Ectodermal cell (in vitro differentiated cells): ENCODE data around the gene ABCA2.
"Not testable (repeated sequence)": the region's sequence is repeated elsewhere in the genome, so short reads cannot be mapped to it uniquely, and the experiment has no call there.

Experiments used
- H3K27ac ChIP-seq: 2 replicates; pipeline ENCODE4 v1.7.0; 2013; ENCODE audit warnings: mild to moderate bottlenecking, low read depth, low read length; ENCODE audit not compliant: insufficient read depth, poor library complexity, severe bottlenecking
- H3K27me3 ChIP-seq: 2 replicates; pipeline ENCODE4 v1.7.0; 2013; ENCODE audit warnings: mild to moderate bottlenecking, low read length; ENCODE audit not compliant: insufficient read depth, control insufficient read depth, poor library complexity, severe bottlenecking
- H3K36me3 ChIP-seq: one replicate; pipeline ENCODE4 v1.7.0; 2013; ENCODE audit warnings: low read length; ENCODE audit not compliant: control insufficient read depth, insufficient read depth
- H3K4me1 ChIP-seq: one replicate; pipeline ENCODE4 v1.7.0; 2013; ENCODE audit warnings: low read length; ENCODE audit not compliant: control insufficient read depth, insufficient read depth
- H3K4me3 ChIP-seq: 2 replicates; pipeline ENCODE4 v1.7.0; 2013; ENCODE audit warnings: low read depth, low read length, control low read depth; ENCODE audit not compliant: insufficient read depth
- H3K9me3 ChIP-seq: 2 replicates; pipeline ENCODE4 v1.7.0; 2013; ENCODE audit warnings: mild to moderate bottlenecking, low read length, moderate library complexity; ENCODE audit not compliant: control insufficient read depth
- WGBS, 2 experiments: methylation state at CpG; one replicate each; pipeline ENCODE4 v1.1.7; 2013; ENCODE audit warnings: missing lambda C conversion rate in 2 of 2; 5-methylcytosine and 5-hydroxymethylcytosine counted together

Gene ABCA2

GRCh38 chr9:137035937-137036336, 7.9 kb upstream of the ABCA2 start:
- no peaks in the 10 kb centered on the region for H3K4me1 ChIP-seq
- no peaks in the 10 kb centered on the region for H3K9me3 ChIP-seq
- H3K27ac ChIP-seq: no peak overlapping the region
- no peak overlapping the region for H3K4me3 ChIP-seq
- H3K36me3 ChIP-seq: peaks cover 4% of the 10 kb centered on the region
- 83 to 87% methylated on average over 8 of the region's 8 CpGs for WGBS, 2 experiments
- peaks cover 5% of the 10 kb centered on the region for H3K27me3 ChIP-seq

DNA sequence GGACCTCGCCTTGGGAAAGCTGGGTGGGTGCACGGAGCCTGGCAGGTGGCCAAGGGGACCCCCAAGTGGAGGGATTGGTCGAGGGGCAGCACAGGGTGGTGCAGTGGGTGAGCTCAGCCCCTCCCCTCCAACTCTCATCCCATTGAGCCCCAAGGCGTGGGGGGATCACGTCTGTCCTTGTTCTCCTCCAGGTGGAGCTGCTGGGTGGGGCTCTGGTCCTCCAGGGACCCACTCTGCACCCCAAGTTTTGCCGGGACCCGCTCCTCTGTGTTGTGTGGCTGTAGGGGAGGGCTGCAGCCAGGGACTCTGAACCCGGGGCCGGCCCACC, 7.4 kb upstream of the ABCA2 start:
- Histone ChIP-seq H3K36me3 (peaks cover 4% of the 10 kb centered on the region), H3K4me1 (no peaks in the 10 kb centered on the region), H3K9me3 (no peaks in the 10 kb centered on the region), H3K27ac (no peak overlapping the region), H3K4me3 (no peak overlapping the region), H3K27me3 (peaks cover 5% of the 10 kb centered on the region)
- 32 to 36% methylated on average over 9 of the region's 9 CpGs for WGBS, 2 experiments

DNA sequence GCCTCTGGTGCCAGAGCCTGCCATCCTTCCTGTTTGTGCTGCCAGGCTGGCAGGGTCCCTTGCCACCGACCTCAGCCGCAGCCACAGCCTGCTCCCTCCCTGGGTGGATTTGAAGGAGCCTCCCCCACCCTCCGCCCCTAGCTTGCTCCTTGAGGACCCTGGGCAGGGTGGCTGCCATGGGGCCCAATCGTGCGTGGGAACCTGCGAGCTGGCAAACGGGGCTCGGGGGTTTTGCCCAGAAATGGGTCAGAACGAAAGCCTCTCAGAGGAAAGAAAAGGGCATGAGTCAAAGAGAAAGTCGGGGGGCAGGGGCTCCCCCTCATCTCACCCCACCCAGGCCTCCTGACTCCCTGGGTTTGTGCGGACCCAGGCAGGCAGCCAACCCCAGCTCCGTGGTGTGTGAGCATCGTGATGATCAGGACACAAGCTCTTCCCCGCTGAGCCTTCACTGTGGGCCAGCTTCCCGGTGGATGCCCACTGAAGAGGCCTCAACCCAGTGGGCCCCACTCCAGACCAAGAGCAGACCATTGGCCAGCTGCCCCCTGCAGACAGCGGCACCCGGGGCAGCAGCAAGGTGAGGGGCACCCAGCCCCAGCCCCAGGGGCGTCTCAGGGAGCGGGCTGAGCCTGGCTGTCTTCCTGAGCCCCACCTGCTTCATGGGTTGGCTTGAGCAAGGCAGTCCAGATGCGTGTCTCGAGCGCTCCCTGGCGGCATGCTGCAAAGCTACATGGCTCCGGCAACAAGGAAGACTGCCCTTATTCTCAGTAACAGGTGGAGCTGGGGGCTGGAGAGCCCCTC, 6.9 kb upstream of the ABCA2 start:
- WGBS, 2 experiments: 40 to 44% methylated on average over 24 of the region's 24 CpGs

DNA sequence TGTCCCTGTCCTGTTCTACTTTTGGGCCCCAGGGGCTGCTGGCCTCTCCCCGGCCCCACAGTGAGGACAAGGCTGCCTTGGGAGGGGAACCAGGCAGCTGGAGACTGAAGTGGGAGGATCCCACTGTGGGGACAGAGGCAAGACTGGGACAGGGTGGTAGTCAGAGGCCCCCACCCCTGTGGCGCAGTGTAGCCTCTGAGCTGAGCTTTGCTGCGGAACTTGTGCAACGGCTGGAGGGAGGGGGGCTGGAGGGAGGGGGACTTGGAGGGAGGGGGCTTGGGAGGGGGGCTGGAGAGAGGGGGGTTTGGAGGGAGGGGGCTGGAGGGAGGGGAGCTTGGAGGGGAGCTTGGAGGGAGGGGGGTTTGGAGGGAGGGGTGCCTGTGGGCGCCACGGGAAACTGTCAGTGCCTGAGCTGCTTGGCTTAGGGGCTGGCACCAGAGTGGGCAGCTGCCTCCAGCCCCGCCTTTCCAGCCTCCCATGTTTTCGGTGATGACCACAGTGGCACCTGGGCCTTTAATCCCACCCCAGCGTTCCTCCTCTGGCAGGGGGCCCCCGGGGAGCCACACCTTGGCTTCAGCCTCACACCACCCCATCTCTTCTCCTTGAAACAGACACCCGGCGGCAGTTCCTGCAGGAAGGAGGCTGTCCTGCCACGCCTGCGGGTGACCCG, 6.1 kb upstream of the ABCA2 start:
- Histone ChIP-seq H3K4me1 (peaks cover under 1% of the 10 kb centered on the region), H3K27ac (no peak overlapping the region), H3K9me3 (no peaks in the 10 kb centered on the region), H3K36me3 (peaks cover 2% of the 10 kb centered on the region), H3K4me3 (no peak overlapping the region), H3K27me3 (peaks cover 7% of the 10 kb centered on the region)
- 85 to 86% methylated on average over 13 of the region's 15 CpGs for WGBS, 2 experiments

More for the DNA sequence above, 6.9 kb upstream of the ABCA2 start:
- H3K36me3 ChIP-seq: peaks cover 4% of the 10 kb centered on the region
- no peaks in the 10 kb centered on the region for H3K9me3 ChIP-seq
- H3K4me1 ChIP-seq: no peaks in the 10 kb centered on the region
- H3K4me3 ChIP-seq: no peak overlapping the region
- peaks cover 5% of the 10 kb centered on the region for H3K27me3 ChIP-seq
- no peak overlapping the region for H3K27ac ChIP-seq

- H3K36me3 ChIP-seq, H3K9me3 ChIP-seq, H3K27ac ChIP-seq, H3K4me1 ChIP-seq, H3K4me3 ChIP-seq: not testable (repeated sequence)
- 88 to 95% methylated on average over 5 of the region's 5 CpGs for WGBS, 2 experiments
- peaks cover 14% of the 10 kb centered on the region for H3K27me3 ChIP-seq
Observed at GRCh38 chr9:137033481-137033880, 5.4 kb upstream of the ABCA2 start.

DNA sequence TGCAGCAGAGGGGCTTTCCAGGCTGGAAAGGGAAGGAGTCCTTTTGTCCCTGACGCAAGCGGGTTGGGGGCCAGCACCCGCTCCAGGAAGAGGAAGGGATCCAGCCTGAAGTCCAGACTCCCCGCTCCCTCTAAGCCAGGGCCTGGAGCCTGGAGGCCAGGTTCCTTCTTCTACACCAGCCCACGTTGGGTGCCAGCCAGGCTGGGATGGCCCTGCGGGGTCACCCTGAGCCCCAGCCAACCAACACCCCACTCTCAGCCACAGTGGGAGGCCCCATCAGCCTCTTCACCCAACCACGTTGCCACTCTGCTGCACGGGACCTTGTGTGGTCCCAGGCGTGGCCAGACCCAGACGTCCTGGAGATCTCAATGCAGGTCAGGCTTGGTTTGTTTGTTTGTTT, 4.8 kb upstream of the ABCA2 start:
- H3K27me3 ChIP-seq: peaks cover 16% of the 10 kb centered on the region
- no peak overlapping the region for H3K27ac ChIP-seq
- peaks cover 7% of the 10 kb centered on the region for H3K4me1 ChIP-seq
- H3K9me3 ChIP-seq: no peaks in the 10 kb centered on the region
- 85 to 89% methylated on average over 10 of the region's 10 CpGs for WGBS, 2 experiments
- no peak overlapping the region for H3K4me3 ChIP-seq
- H3K36me3 ChIP-seq: no peaks in the 10 kb centered on the region

DNA sequence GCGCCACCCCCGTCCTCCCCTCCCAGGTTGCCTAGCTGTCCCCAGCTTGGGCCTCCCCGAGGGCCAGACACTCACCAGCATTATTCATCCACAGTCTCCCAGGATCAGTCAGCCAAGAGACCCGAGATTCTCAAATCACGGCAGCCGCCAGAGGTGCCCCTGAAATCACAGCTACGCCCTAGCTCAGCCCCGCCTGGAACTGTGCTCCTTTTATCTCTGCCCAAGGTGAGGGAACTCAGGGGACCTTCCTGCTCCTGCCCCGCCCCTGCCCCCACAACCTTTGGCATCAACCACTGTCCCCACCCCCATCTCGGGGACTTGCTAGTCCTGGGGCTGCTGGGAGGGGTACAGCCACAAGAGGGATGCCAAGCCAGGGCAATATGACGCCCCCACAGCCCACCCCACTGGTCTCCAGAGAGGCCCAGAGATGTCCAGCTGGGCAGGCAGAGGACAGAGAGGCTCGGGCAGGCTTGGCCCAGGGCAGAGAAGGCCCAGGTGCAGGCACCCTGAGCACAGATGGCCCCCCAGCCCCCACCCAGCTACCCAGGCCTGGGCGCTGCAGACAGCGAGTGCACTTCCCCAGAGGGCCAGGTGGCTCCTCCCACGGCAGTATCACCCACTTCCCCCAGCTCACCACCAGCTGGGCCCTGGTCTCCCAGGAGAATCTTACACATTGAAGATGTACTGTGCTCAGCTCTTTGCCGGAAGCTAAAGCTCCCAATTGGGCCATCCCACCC, 4.0 kb upstream of the ABCA2 start, which contains the start of gene FUT7:
TSS of gene FUT7 (minus strand) at position 185 of the 737 bp plus-strand sequence. CDS start at position 88, 97 bp downstream.
- Histone ChIP-seq H3K9me3 (no peaks in the 10 kb centered on the region), H3K4me1 (peaks cover 11% of the 10 kb centered on the region), H3K4me3 (no peak within 1 kb of the TSS), H3K36me3 (no peaks in the 10 kb centered on the region), H3K27me3 (peaks cover 23% of the 10 kb centered on the region), H3K27ac (no peak within 1 kb of the TSS)
- 83 to 85% methylated on average over 16 of the region's 16 CpGs for WGBS, 2 experiments

- H3K27ac ChIP-seq: no peak overlapping the region
- no peaks in the 10 kb centered on the region for H3K9me3 ChIP-seq
- 95% methylated on average over 65 of the region's 65 CpGs for WGBS, 2 experiments
- H3K4me1 ChIP-seq: peaks cover 22% of the 10 kb centered on the region
- peaks cover 24% of the 10 kb centered on the region for H3K27me3 ChIP-seq
- no peaks in the 10 kb centered on the region for H3K36me3 ChIP-seq
- H3K4me3 ChIP-seq: no peak overlapping the region
Observed at GRCh38 chr9:137030538-137031527, 2.8 kb upstream of the ABCA2 start.

DNA sequence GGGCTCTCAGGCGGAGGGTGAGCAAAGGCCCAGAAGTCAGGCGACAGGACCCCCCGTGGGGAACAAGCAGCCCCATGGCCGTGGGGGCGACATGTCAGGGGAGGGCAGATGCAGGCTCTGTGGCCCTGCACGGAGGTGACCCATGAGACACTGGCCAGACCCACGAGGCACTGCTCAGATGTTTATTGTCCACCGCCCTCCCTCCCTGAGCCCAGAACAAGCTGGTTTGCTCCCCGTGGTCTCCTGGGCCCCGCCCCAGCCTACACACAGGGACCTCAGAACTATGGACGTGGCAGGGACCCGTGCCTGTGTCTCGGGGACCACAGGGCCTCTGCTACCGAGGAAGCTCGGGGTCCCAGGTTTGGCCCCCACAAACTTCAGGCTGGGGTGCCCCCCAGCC, 2.0 kb upstream of the ABCA2 start:
- H3K27ac ChIP-seq: no peak overlapping the region

More for the DNA sequence above, 2.0 kb upstream of the ABCA2 start:
- Histone ChIP-seq H3K4me1 (peaks cover 30% of the 10 kb centered on the region), H3K4me3 (no peak overlapping the region), H3K36me3 (no peaks in the 10 kb centered on the region), H3K27me3 (peaks cover 24% of the 10 kb centered on the region), H3K9me3 (no peaks in the 10 kb centered on the region)
- WGBS, 2 experiments: 91 to 93% methylated on average over 15 of the region's 15 CpGs
